OCI-LY1 (cell line): ENCODE data around the gene DLG1.
"Not testable (repeated sequence)": the region's sequence is repeated elsewhere in the genome, so short reads cannot be mapped to it uniquely, and the experiment has no call there.

Source experiments
- H2AFZ ChIP-seq: fragments of 200-600 bp; sonication (generic), shearing (Covaris generic); 2 replicates; pipeline ENCODE4 v1.6.0; 2014; ENCODE audit warnings: antibody characterized with exemption, mild to moderate bottlenecking, low read length
- H3F3A ChIP-seq: fragments of 200-600 bp; sonication (generic), shearing (Covaris generic); 2 replicates; pipeline ENCODE4 v1.6.0; 2014; ENCODE audit warnings: mild to moderate bottlenecking, antibody characterized with exemption, low read length, moderate library complexity; ENCODE audit not compliant: insufficient read depth
- H3K27ac ChIP-seq: fragments of 200-600 bp; sonication (generic); 2 replicates; pipeline ENCODE4 v1.5.1; 2014; ENCODE audit warnings: low read length, mixed run types, mild to moderate bottlenecking, low read depth; ENCODE audit not compliant: poor library complexity, severe bottlenecking
- H3K27me3 ChIP-seq: fragments of 200-600 bp; sonication (generic); 2 replicates; pipeline ENCODE4 v1.6.0; 2014; ENCODE audit warnings: antibody characterized with exemption, mild to moderate bottlenecking, low read length, moderate library complexity; ENCODE audit not compliant: insufficient read depth
- H3K36me3 ChIP-seq: fragments of 200-600 bp; sonication (generic); 2 replicates; pipeline ENCODE4 v1.6.1; 2014; ENCODE audit warnings: mild to moderate bottlenecking, antibody characterized with exemption, low read length, moderate library complexity, mixed read lengths; ENCODE audit not compliant: insufficient read depth
- H3K4me1 ChIP-seq: fragments of 200-600 bp; sonication (generic); 2 replicates; pipeline ENCODE4 v1.5.1; 2014; ENCODE audit warnings: mild to moderate bottlenecking, low read length, moderate library complexity; ENCODE audit not compliant: insufficient read depth, severe bottlenecking
- H3K4me2 ChIP-seq: fragments of 200-600 bp; sonication (generic), shearing (Covaris generic); 2 replicates; pipeline ENCODE4 v1.6.1; 2014; ENCODE audit warnings: low read length
- H3K4me3 ChIP-seq: fragments of 200-600 bp; sonication (generic); 2 replicates; pipeline ENCODE4 v1.5.1; 2014; ENCODE audit warnings: low read length, low read depth, mild to moderate bottlenecking, mixed read lengths; ENCODE audit not compliant: poor library complexity, severe bottlenecking
- H3K79me2 ChIP-seq: fragments of 200-600 bp; shearing (Covaris generic); 2 replicates; pipeline ENCODE4 v1.6.1; 2016; ENCODE audit warnings: mixed run types, low read length, mixed read lengths; ENCODE audit not compliant: insufficient read depth
- H3K9ac ChIP-seq: fragments of 200-600 bp; sonication (generic), shearing (Covaris generic); 2 replicates; pipeline ENCODE4 v1.6.1; 2014; ENCODE audit warnings: mild to moderate bottlenecking, low read length, mixed read lengths
- H3K9me2 ChIP-seq: fragments of 200-600 bp; sonication (generic), shearing (Covaris generic); 2 replicates; pipeline ENCODE4 v1.6.1; 2014; ENCODE audit warnings: low read depth, mild to moderate bottlenecking, low read length, mixed read lengths
- H3K9me3 ChIP-seq: fragments of 200-600 bp; shearing (Covaris generic); 2 replicates; pipeline ENCODE4 v1.6.1; 2014; ENCODE audit warnings: low read length, mixed read lengths
- H4K20me1 ChIP-seq: fragments of 200-600 bp; sonication (generic), shearing (Covaris generic); 2 replicates; pipeline ENCODE4 v1.6.0; 2016; ENCODE audit warnings: mild to moderate bottlenecking, low read length; ENCODE audit not compliant: insufficient read depth
- EZH2 ChIP-seq: fragments of 200-600 bp; sonication (generic), shearing (Covaris generic); IDR thresholded peaks from 2 replicates; pipeline ENCODE4 v1.8.0; 2017; ENCODE audit warnings: borderline replicate concordance, mixed run types, mild to moderate bottlenecking, antibody characterized with exemption, low read length, moderate library complexity, mixed read lengths
- TF ChIP-seq, protein P1 (sequence below): fragments of 200-600 bp; sonication (generic), shearing (Covaris generic); IDR thresholded peaks from 2 replicates; pipeline ENCODE4 v1.5.1; 2017; ENCODE audit warnings: mild to moderate bottlenecking, antibody characterized with exemption, low read length, moderate library complexity, mixed read lengths

Gene DLG1

GRCh38 chr3:197280156-197280555 is 18.3 kb downstream of the DLG1 start:
- Histone ChIP-seq H2AFZ (no peak overlapping the region), H3K9ac (no peak overlapping the region), H3K9me3 (no peaks in the 10 kb centered on the region), H3K79me2 (peaks cover 18% of the 10 kb centered on the region), H3K36me3 (peaks cover 73% of the 10 kb centered on the region), H3K27ac (no peak overlapping the region), H3K27me3 (no peaks in the 10 kb centered on the region), H3F3A (no peaks in the 10 kb centered on the region), H3K4me1 (peaks cover 5% of the 10 kb centered on the region), H4K20me1 (no peaks in the 10 kb centered on the region), H3K4me2 (no peak overlapping the region), H3K4me3 (no peak overlapping the region), H3K9me2 (no peaks in the 10 kb centered on the region)
- TF ChIP-seq, protein P1, sequence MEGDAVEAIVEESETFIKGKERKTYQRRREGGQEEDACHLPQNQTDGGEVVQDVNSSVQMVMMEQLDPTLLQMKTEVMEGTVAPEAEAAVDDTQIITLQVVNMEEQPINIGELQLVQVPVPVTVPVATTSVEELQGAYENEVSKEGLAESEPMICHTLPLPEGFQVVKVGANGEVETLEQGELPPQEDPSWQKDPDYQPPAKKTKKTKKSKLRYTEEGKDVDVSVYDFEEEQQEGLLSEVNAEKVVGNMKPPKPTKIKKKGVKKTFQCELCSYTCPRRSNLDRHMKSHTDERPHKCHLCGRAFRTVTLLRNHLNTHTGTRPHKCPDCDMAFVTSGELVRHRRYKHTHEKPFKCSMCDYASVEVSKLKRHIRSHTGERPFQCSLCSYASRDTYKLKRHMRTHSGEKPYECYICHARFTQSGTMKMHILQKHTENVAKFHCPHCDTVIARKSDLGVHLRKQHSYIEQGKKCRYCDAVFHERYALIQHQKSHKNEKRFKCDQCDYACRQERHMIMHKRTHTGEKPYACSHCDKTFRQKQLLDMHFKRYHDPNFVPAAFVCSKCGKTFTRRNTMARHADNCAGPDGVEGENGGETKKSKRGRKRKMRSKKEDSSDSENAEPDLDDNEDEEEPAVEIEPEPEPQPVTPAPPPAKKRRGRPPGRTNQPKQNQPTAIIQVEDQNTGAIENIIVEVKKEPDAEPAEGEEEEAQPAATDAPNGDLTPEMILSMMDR: no peak
- no peak for TF ChIP-seq EZH2

DNA sequence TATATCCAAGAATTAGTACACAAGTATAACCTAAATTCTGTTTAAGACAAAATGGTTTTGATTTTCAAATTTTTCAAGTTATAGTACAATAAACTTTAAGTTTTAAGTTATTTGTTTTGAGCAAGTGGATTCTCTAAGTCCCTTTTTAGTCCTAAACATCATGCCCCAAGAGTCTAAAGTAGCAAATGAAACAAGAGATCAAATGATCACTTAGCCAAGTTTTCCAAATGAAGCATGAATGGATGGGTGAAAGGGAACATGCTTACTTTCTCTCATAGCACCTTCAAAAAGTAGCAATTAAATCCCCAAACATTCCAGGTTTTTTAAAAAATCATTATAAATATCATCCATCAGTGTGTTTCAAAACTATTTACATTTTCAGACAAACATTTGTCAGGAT is 19.5 kb downstream of the DLG1 start:
- Histone ChIP-seq H3K4me3 (no peak overlapping the region), H3K79me2 (peaks cover 27% of the 10 kb centered on the region), H3K27me3 (no peaks in the 10 kb centered on the region), H3F3A (no peaks in the 10 kb centered on the region), H3K36me3 (peaks cover 67% of the 10 kb centered on the region), H3K9me2 (no peaks in the 10 kb centered on the region), H3K4me2 (no peak overlapping the region), H4K20me1 (no peaks in the 10 kb centered on the region), H3K9ac (no peak overlapping the region), H3K4me1 (peaks cover 11% of the 10 kb centered on the region), H2AFZ (no peak overlapping the region), H3K27ac (no peak overlapping the region), H3K9me3 (no peaks in the 10 kb centered on the region)
- TF ChIP-seq, protein P1: no peak
- TF ChIP-seq EZH2: no peak

DNA sequence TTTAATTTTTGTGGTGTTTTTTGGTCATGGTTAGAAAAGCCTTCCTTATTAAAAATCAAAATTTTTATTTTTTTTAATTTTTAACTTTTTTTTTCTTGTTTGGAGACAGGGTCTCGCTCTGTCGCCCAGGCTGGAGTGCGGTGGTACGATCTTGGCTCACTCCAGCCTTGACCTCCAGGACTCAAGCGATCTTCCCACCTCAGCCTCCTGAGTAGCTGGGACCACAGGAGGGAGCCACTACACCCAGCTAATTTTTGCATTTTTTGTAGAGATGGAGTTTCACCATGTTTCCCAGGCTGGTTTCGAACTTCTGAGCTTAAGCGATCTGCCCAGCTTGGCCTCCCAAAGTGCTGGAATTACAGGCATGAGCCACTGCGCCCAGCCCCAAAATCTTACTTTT is 21.6 kb downstream of the DLG1 start:
- TF ChIP-seq, protein P1: 0 out of 2 replicates have a peak, but pooled peaks have one; percentile 10
- H3K9ac ChIP-seq, H3K9me2 ChIP-seq, H3K9me3 ChIP-seq, H3K27me3 ChIP-seq, H3K4me2 ChIP-seq, H4K20me1 ChIP-seq, H3F3A ChIP-seq, H3K4me3 ChIP-seq, H2AFZ ChIP-seq, H3K27ac ChIP-seq: not testable (repeated sequence)
- Histone ChIP-seq H3K79me2 (peaks cover 39% of the 10 kb centered on the region), H3K36me3 (peaks cover 54% of the 10 kb centered on the region), H3K4me1 (peaks cover 11% of the 10 kb centered on the region)
